GM12891 (cell line): ENCODE data around the gene BCL3.

Source experiments
- DNase-seq: peaks from one replicate; pipeline ENCODE4 v3.0.0; 2011; ENCODE audit warnings: low spot score; ENCODE audit not compliant: insufficient read length
- FAIRE-seq: peaks from 2 replicates; lab custom pipeline; 2011; peaks lifted over from hg19 to GRCh38; lab: Jason Lieb, UNC
- PAX5 ChIP-seq: IDR thresholded peaks from 2 replicates; pipeline ENCODE4 v1.6.1; 2011; ENCODE audit warnings: low read length, moderate library complexity, mild to moderate bottlenecking; ENCODE audit not compliant: insufficient read depth, severe bottlenecking
- POLR2A ChIP-seq: IDR thresholded peaks from 2 replicates; pipeline ENCODE4 v1.6.1; 2011; ENCODE audit warnings: low read depth, low read length, control low read depth
- POLR2AphosphoS5 ChIP-seq: IDR thresholded peaks from 2 replicates; pipeline ENCODE4 v1.6.1; 2011; ENCODE audit warnings: low read depth, low read length, control low read depth
- POU2F2 ChIP-seq: IDR thresholded peaks from 2 replicates; pipeline ENCODE4 v1.6.1; 2011; ENCODE audit warnings: low read depth, mild to moderate bottlenecking, control low read depth, low read length, moderate library complexity
- SPI1 ChIP-seq: IDR thresholded peaks from 2 replicates; pipeline ENCODE4 v1.6.1; 2011; ENCODE audit warnings: low read depth, low read length, control low read depth
- TAF1 ChIP-seq: IDR thresholded peaks from 2 replicates; pipeline ENCODE4 v1.6.1; 2011; ENCODE audit warnings: low read depth, low read length, control low read depth

The BCL3 gene

DNA sequence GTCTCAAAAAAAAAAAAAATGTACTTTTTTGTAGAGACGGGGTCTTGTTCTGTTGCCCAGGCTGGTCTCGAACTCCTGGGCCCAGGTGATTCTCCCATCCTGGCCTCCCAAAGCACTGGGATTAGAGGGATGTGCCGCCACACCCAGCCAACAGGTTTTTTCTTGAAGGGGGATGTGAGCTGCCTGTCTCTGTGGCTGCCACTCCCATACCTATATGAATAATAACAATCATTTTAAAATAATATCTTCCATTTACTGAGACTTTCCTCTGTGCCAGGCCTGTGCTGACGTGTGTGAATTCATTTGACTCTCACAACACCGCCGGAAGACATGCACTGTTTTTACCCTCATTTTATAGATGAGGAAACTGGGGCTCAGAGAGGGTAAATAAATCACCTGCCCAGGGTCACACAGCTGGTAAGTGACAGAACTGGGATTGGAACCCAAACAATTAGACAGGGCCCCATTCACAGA lies 7.2 kb upstream of the BCL3 start:
- FAIRE-seq = no peak
- TF ChIP-seq TAF1 = no peak
- no peak for TF ChIP-seq POLR2AphosphoS5
- no peak for TF ChIP-seq POU2F2
- no peak for TF ChIP-seq SPI1
- no peak for TF ChIP-seq PAX5
- no peak for TF ChIP-seq POLR2A
- DNase-seq = no peak

DNA sequence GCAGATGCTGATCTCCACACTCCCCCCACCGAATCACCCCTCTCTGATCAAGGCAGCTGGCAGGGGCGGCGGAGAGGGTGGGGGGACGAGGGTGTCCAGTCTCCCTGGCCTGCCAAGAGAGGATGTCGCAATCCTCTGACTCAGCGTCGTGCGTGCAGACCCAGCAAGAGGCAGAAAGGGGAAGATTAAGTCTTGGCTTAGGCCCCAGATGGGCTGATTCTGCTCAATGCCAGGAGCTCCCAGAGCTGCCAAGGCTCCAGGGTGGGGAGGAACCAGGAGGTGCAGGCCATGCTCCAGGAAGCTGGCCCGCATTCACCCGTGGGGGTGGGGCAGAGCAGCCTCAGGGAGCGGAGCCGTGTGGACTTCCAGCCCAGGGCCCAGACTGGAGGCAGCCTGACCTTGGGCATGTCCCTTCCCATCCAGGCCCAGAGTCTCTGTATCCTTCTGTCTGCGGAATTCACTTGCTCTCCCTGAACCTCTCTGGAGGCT lies 6.6 kb upstream of the BCL3 start:
- DNase-seq = no peak
- FAIRE-seq = no peak
- TF ChIP-seq SPI1 = no peak
- no peak for TF ChIP-seq POLR2AphosphoS5
- no peak for TF ChIP-seq POLR2A
- TF ChIP-seq TAF1 = no peak
- TF ChIP-seq POU2F2 = no peak
- no peak for TF ChIP-seq PAX5

- FAIRE-seq = no peak
- TF ChIP-seq POLR2A (no peak), TAF1 (no peak), SPI1 (no peak), POU2F2 (no peak), PAX5 (no peak), POLR2AphosphoS5 (no peak)
- DNase-seq = no peak
These were observed 6.0 kb upstream of the BCL3 start for GRCh38 chr19:44742330-44743061.

- DNase-seq (no peak), FAIRE-seq (no peak)
- no peak for TF ChIP-seq TAF1
- no peak for TF ChIP-seq POU2F2
- TF ChIP-seq POLR2A = no peak
- TF ChIP-seq PAX5 = no peak
- no peak for TF ChIP-seq SPI1
- no peak for TF ChIP-seq POLR2AphosphoS5
These were observed 3.6 kb upstream of the BCL3 start for GRCh38 chr19:44744871-44745332.

- DNase-seq (no peak), FAIRE-seq (no peak)
- TF ChIP-seq PAX5 (no peak), TAF1 (no peak), SPI1 (no peak), POLR2A (no peak), POLR2AphosphoS5 (no peak), POU2F2 (no peak)
These were observed 3.1 kb upstream of the BCL3 start for GRCh38 chr19:44745341-44745831.

GRCh38 chr19:44745887-44746600 lies 2.5 kb upstream of the BCL3 start:
- FAIRE-seq (no peak), DNase-seq (no peak)
- no peak for TF ChIP-seq SPI1
- TF ChIP-seq TAF1 = no peak

GRCh38 chr19:44746616-44746945 lies 1.9 kb upstream of the BCL3 start:
- TF ChIP-seq POLR2AphosphoS5 (no peak), TAF1 (no peak), POU2F2 (no peak), SPI1 (no peak), POLR2A (no peak)
- no peak for FAIRE-seq

DNA sequence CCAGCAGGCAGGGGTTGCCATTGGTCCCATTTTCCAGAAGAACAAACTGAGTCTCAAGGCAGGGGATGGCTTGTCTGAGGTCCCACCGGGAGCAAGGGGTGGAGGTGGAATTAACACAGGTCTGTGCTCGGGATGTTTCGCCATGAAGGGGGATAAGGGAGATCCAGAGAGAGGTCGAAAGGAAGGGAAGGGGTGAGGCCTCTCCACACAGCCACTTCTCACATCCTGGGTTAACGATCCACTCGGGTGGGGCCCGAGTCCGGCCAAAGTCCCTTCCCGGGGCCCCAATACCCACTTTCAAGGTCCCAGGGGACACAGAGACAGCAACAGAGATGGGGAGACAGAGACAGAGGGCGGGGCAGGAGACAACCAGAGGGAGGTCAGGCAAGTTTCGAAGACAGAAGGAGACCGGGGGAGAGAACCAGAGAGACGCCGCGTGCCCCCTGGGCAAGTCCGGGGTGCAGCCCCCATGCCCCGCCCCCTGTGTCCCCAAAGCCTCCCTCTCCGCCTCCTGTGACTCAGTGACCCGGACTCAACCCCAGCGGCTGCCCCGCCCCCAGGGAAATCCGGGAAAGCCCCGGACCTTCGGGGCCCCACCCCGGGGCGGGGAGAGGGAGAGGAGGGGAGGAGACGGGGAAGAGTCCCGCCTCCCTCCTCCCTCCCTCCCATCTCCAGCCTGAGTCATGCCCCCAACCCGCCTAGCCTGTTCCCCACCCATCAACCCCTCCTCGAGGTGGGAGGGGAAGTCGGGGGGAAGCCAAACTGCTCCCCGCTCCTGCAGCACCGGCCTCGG lies 1.4 kb upstream of the BCL3 start:
- DNase-seq (peak; percentile 59), FAIRE-seq (peak; percentile 97)
- TF ChIP-seq PAX5 = no peak
- TF ChIP-seq POLR2AphosphoS5 = no peak
- TF ChIP-seq POLR2A = no peak
- TF ChIP-seq TAF1 = no peak

More at GRCh38 chr19:44746616-44746945, 1.9 kb upstream of the BCL3 start:
- DNase-seq = no peak

DNA sequence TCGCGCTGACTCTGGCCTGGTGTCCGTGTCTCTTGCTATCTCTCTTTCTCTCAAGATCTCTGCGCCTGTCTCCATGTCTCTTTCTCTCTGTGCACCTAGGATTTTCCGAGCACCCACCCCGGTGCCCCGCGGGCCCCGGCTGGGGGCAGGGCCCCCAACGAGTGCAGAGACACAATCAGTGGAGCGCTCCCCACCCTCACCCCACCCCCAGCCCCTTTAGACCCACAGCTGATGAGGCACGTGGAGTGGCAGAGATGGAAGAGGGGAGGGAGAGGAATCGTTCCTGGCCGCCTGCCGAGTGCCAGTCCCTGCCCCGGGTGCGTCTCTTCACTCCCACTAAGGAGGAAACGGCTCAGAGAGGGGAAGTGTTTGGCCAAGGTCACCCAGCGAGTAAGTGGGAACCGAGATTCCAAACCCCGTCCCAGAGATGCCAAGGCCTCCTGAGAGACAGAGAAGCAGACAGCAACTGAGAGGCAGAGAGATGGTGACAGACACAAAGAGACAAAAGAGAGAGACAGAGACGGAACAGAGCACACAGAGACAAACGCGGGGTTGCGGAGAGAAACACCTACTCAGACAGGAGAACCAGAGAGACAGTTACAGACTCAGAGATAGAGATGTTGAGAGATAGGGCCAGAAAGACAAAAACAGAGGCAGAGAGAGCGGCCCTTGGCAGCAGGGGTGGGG lies 626 bp upstream of the BCL3 start:
- TF ChIP-seq POU2F2 = no peak
- TF ChIP-seq SPI1 = 0 out of 2 replicates have a peak, but pooled peaks have one; percentile 17
- DNase-seq (no peak), FAIRE-seq (no peak)
